Trophoblast cell (in vitro differentiated cells and primary cell): Measurements from ENCODE around the gene STAT3.
"Not testable (repeated sequence)": the region's sequence is repeated elsewhere in the genome, so short reads cannot be mapped to it uniquely, and the experiment has no call there.

Experiments
- DNase-seq, 2 donors: peaks; one replicate each; pipeline ENCODE4 v3.0.0-alpha.2; 2016
- H2AFZ ChIP-seq: 2 replicates; pipeline ENCODE4 v1.6.1; 2013; ENCODE audit warnings: low read length, moderate library complexity, mild to moderate bottlenecking; ENCODE audit not compliant: insufficient read depth, poor library complexity
- H2AK5ac ChIP-seq: 2 replicates; pipeline ENCODE4 v1.6.1; 2013; ENCODE audit warnings: mild to moderate bottlenecking, low read length
- H2BK120ac ChIP-seq: 2 replicates; pipeline ENCODE4 v1.6.1; 2013; ENCODE audit warnings: low read length, mild to moderate bottlenecking, moderate library complexity; ENCODE audit not compliant: insufficient read depth, poor library complexity
- H2BK12ac ChIP-seq: 2 replicates; pipeline ENCODE4 v1.6.1; 2013; ENCODE audit warnings: mild to moderate bottlenecking, low read length, moderate library complexity
- H2BK5ac ChIP-seq: 2 replicates; pipeline ENCODE4 v1.6.1; 2013; ENCODE audit warnings: low read length, low read depth, moderate library complexity, mild to moderate bottlenecking; ENCODE audit not compliant: poor library complexity
- H3K14ac ChIP-seq: 2 replicates; pipeline ENCODE4 v1.6.1; 2013; ENCODE audit warnings: mild to moderate bottlenecking, low read length
- H3K18ac ChIP-seq: 2 replicates; pipeline ENCODE4 v1.6.1; 2013; ENCODE audit warnings: mild to moderate bottlenecking, low read length
- H3K23ac ChIP-seq: 2 replicates; pipeline ENCODE4 v1.6.1; 2013; ENCODE audit warnings: low read length
- H3K27ac ChIP-seq: 2 replicates; pipeline ENCODE4 v1.5.1; 2013; ENCODE audit warnings: low read depth, mild to moderate bottlenecking, inconsistent platforms, low read length, moderate library complexity
- H3K27me3 ChIP-seq: 2 replicates; pipeline ENCODE4 v1.6.1; 2013; ENCODE audit warnings: inconsistent platforms, mild to moderate bottlenecking, low read length, moderate library complexity; ENCODE audit not compliant: insufficient read depth
- H3K36me3 ChIP-seq, 2 experiments: 1 replicate in 1 of 2; 2 replicates in 1 of 2; pipeline ENCODE4 v1.6.1; 2013; ENCODE audit warnings: low read length in 2 of 2, mild to moderate bottlenecking in 2 of 2, moderate library complexity in 1 of 2; ENCODE audit not compliant: insufficient read depth in 2 of 2, control insufficient read depth in 1 of 2
- H3K4ac ChIP-seq: 2 replicates; pipeline ENCODE4 v1.6.1; 2013; ENCODE audit warnings: low read depth, mild to moderate bottlenecking, low read length, moderate library complexity
- H3K4me1 ChIP-seq, 2 experiments: 1 replicate in 1 of 2; 2 replicates in 1 of 2; pipeline ENCODE4 v1.6.1; 2013; ENCODE audit warnings: low read length in 2 of 2, mild to moderate bottlenecking in 2 of 2, moderate library complexity in 1 of 2; ENCODE audit not compliant: insufficient read depth in 2 of 2, control insufficient read depth in 1 of 2
- H3K4me2 ChIP-seq: 2 replicates; pipeline ENCODE4 v1.6.1; 2013; ENCODE audit warnings: inconsistent platforms, mild to moderate bottlenecking, low read length, moderate library complexity
- H3K4me3 ChIP-seq: 2 replicates; pipeline ENCODE4 v1.5.1; 2013; ENCODE audit warnings: mild to moderate bottlenecking, low read depth, low read length, inconsistent platforms
- H3K79me1 ChIP-seq: one replicate; pipeline ENCODE4 v1.6.1; 2013; ENCODE audit warnings: low read length
- H3K79me2 ChIP-seq: 2 replicates; pipeline ENCODE4 v1.6.1; 2013; ENCODE audit warnings: low read length, mild to moderate bottlenecking; ENCODE audit not compliant: control insufficient read depth, insufficient read depth, poor library complexity
- H3K9ac ChIP-seq: 2 replicates; pipeline ENCODE4 v1.6.1; 2013; ENCODE audit warnings: mild to moderate bottlenecking, low read length
- H3K9me3 ChIP-seq: 2 replicates; pipeline ENCODE4 v1.6.1; 2013; ENCODE audit warnings: low read depth, mild to moderate bottlenecking, control low read depth, inconsistent platforms, low read length; ENCODE audit not compliant: insufficient read depth
- H4K12ac ChIP-seq: 2 replicates; pipeline ENCODE4 v1.6.1; 2013; ENCODE audit warnings: low read depth, mild to moderate bottlenecking, low read length, moderate library complexity
- H4K8ac ChIP-seq: 2 replicates; pipeline ENCODE4 v1.6.1; 2013; ENCODE audit warnings: low read depth, mild to moderate bottlenecking, low read length, moderate library complexity
- H4K91ac ChIP-seq: one replicate; pipeline ENCODE4 v1.6.1; 2013; ENCODE audit warnings: low read depth, mild to moderate bottlenecking, low read length, moderate library complexity
- WGBS: extraction: QIAGEN DNeasy Blood & Tissue Kit; methylation state at CpG from one replicate; pipeline ENCODE4 v1.1.7; 2013; ENCODE audit warnings: missing lambda C conversion rate; ENCODE audit not compliant: insufficient read length, insufficient coverage; ENCODE audit errors: extremely low coverage; 5-methylcytosine and 5-hydroxymethylcytosine counted together

Gene STAT3

DNA sequence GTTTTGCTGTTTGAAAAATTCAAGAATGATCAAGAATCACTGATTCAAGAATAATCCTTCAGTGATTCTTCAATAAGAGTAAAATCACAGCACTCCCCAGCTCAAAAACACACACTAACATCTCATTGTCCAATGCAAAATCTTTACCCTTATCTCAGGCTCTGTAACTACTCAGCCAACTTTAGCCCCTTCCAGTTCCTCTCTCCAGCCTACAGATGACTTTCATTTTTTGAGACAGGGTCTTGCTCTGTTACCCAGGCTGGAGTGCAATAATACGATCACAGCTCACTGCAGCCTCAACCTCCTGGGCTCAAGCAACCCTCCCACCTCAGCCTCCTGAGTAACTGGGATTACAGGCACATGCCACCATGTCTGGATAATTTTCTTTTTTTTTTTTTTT lies 25.0 kb downstream of the STAT3 start:
- DNase-seq: no peak
- H3K23ac ChIP-seq: no peak overlapping the region
- no peak overlapping the region for H4K91ac ChIP-seq
- no peak overlapping the region for H3K14ac ChIP-seq
- H3K79me1 ChIP-seq: peaks cover 3% of the 10 kb centered on the region
- no peak overlapping the region for H3K9ac ChIP-seq
- H3K4me1 ChIP-seq: peaks cover 11 to 12% of the 10 kb centered on the region in 2 experiments
- no peak overlapping the region for H4K8ac ChIP-seq
- H3K9me3 ChIP-seq: no peaks in the 10 kb centered on the region
- no peak overlapping the region for H2BK5ac ChIP-seq
- no peak overlapping the region for H4K12ac ChIP-seq
- H2AK5ac ChIP-seq: no peak overlapping the region
- H3K79me2 ChIP-seq: no peaks in the 10 kb centered on the region
- no peak overlapping the region for H2AFZ ChIP-seq
- no peaks in the 10 kb centered on the region for H3K36me3 ChIP-seq
- no CpG with 5 or more reads among the region's 1 CpG for WGBS
- no peak overlapping the region for H2BK120ac ChIP-seq
- H3K4me3 ChIP-seq: no peak overlapping the region
- H3K4ac ChIP-seq: no peak overlapping the region
- no peaks in the 10 kb centered on the region for H3K27me3 ChIP-seq
- no peak overlapping the region for H2BK12ac ChIP-seq
- no peak overlapping the region for H3K4me2 ChIP-seq
- no peak overlapping the region for H3K27ac ChIP-seq
- H3K18ac ChIP-seq: no peak overlapping the region

DNA sequence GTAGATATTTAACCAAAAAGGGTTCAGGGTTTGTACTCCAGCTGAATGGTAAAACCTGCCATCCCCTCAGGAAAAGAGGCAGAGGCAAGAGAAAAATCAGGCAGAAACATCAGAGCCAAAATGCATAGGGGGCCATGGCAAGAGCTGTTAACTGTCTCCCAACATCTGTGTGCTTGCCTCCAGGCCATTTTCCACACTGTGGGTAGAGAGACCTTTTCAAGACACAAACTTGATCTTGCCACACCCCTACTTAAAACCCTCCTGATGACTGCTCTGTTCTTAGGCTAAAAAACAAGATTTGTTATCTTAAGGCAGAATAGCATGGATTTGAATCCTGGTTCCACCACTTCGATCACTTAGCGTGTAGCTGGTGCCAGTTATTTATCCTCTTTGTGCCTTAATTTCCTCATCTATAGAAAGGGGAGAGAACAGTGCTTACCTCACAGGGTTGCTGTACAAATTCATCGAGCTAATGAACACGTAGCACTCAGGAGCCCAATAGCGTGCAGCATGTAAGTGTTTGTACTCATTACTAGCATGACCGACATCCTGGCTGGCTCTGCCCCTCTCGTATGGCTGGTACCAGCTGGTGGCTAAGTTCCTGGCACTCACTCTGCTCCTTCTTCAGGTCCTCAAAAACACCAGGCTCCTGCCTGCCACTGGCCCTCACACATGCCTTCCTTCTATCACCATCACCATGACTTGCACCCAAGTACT lies 25.8 kb downstream of the STAT3 start:
- no peak overlapping the region for H2AK5ac ChIP-seq
- no peak overlapping the region for H3K9ac ChIP-seq
- H3K4me3 ChIP-seq: no peak overlapping the region
- H3K9me3 ChIP-seq: no peaks in the 10 kb centered on the region
- H4K8ac ChIP-seq: no peak overlapping the region
- H4K91ac ChIP-seq: no peak overlapping the region
- no peaks in the 10 kb centered on the region for H3K79me2 ChIP-seq
- no peak overlapping the region for H2BK5ac ChIP-seq
- peak; percentile 23 to 70 for DNase-seq
- H3K36me3 ChIP-seq: no peaks in the 10 kb centered on the region
- no peaks in the 10 kb centered on the region for H3K27me3 ChIP-seq
- H3K4ac ChIP-seq: no peak overlapping the region
- H2AFZ ChIP-seq: no peak overlapping the region
- no peak overlapping the region for H3K23ac ChIP-seq
- H3K4me2 ChIP-seq: no peak overlapping the region
- no peak overlapping the region for H2BK12ac ChIP-seq
- no CpG with 5 or more reads among the region's 7 CpGs for WGBS
- H3K27ac ChIP-seq: no peak overlapping the region
- peaks cover 11% of the 10 kb centered on the region in 2 experiments for H3K4me1 ChIP-seq
- H3K79me1 ChIP-seq: peaks cover 3% of the 10 kb centered on the region
- no peak overlapping the region for H3K14ac ChIP-seq
- no peak overlapping the region for H3K18ac ChIP-seq
- no peak overlapping the region for H2BK120ac ChIP-seq
- no peak overlapping the region for H4K12ac ChIP-seq

DNA sequence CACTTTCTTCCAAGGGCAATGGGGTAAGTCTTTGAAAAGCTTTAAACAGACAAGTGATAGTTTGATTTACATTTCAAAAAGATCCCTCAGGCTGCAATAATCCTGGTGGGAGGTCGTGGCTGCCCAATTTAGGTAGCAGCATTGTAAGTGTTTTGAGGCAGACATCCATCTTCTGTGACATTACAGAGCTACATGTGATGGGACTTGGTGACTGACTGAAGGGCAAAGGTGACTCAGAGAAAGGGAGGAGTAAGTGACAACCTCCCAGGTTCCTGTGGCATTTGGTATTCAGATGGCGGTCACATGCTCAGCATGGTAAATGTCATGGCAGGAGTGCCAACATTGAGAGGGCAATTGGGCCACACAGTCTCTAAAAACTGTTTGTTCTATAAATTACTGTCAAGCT lies 26.5 kb downstream of the STAT3 start:
- no peak overlapping the region for H2BK5ac ChIP-seq
- H2BK12ac ChIP-seq: no peak overlapping the region
- no peak overlapping the region for H3K4me2 ChIP-seq
- peaks cover 3% of the 10 kb centered on the region for H3K79me1 ChIP-seq
- H3K9me3 ChIP-seq: no peaks in the 10 kb centered on the region
- H4K12ac ChIP-seq: no peak overlapping the region
- no peak overlapping the region for H2AFZ ChIP-seq
- no peaks in the 10 kb centered on the region for H3K27me3 ChIP-seq
- no peak overlapping the region for H2BK120ac ChIP-seq
- H3K79me2 ChIP-seq: no peaks in the 10 kb centered on the region
- H3K23ac ChIP-seq: no peak overlapping the region
- H4K91ac ChIP-seq: no peak overlapping the region
- no peak overlapping the region for H3K14ac ChIP-seq
- H2AK5ac ChIP-seq: no peak overlapping the region
- no peak overlapping the region for H3K4me3 ChIP-seq
- no peak overlapping the region for H3K9ac ChIP-seq
- peaks cover 10 to 11% of the 10 kb centered on the region in 2 experiments for H3K4me1 ChIP-seq
- no peaks in the 10 kb centered on the region for H3K36me3 ChIP-seq
- WGBS: no CpG with 5 or more reads among the region's 2 CpGs
- H3K27ac ChIP-seq: no peak overlapping the region
- H4K8ac ChIP-seq: no peak overlapping the region
- DNase-seq: peak in 1 of 2 donors; percentile 46
- no peak overlapping the region for H3K18ac ChIP-seq
- no peak overlapping the region for H3K4ac ChIP-seq

DNA sequence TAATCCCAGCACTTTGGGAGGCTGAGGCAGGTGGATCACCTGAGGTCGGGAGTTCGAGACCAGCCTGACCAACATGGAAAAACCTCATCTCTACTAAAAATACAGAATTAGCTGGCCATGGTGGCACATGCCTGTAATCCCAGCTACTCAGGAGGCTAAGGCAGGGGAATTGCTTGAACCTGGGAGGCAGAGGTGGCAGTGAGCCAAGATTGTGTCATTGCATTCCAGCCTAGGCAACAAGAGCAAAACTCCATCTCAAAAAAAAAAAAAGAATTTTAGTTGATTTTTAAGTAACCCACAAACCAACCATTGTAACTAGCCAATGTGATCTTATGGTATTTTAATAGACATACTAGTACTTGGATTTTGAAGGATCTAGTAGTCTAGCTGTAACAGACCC lies 27.9 kb downstream of the STAT3 start:
- not testable (repeated sequence) for H3K4me2 ChIP-seq, H3K9me3 ChIP-seq, H2AK5ac ChIP-seq, H3K79me2 ChIP-seq, H3K4ac ChIP-seq, H3K79me1 ChIP-seq, H2BK12ac ChIP-seq, DNase-seq, H2BK5ac ChIP-seq, H3K4me3 ChIP-seq, H4K8ac ChIP-seq, H2AFZ ChIP-seq, H4K12ac ChIP-seq, H3K36me3 ChIP-seq, H2BK120ac ChIP-seq, H3K23ac ChIP-seq, H3K14ac ChIP-seq, H3K27ac ChIP-seq, H3K27me3 ChIP-seq, H3K18ac ChIP-seq, H4K91ac ChIP-seq, H3K9ac ChIP-seq
- WGBS: no CpG with 5 or more reads among the region's 2 CpGs
- peaks cover 6 to 11% of the 10 kb centered on the region in 2 experiments for H3K4me1 ChIP-seq
